ENCODE measurements around the gene CCL5.

DNA sequence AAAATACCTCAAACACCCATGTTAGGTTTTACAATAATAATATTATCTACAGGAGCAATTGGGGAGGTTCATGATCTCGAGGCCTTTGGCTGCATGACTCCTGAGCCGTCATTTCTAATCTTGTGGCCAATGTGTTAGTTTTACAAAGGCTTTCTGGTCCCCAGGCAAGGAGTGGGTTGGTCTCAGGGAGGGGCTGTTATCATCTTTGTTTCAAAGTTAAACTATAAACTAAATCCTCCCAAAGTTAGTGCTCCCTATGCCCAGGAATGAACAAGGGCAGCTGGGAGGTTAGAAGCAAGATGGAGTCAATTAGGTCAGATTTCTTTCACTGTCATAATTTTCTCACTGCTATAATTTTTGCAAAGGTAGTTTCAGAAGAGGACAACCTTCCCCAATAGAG lies 9.1 kb upstream of the CCL5 start:
- TF ChIP-seq, protein P1, sequence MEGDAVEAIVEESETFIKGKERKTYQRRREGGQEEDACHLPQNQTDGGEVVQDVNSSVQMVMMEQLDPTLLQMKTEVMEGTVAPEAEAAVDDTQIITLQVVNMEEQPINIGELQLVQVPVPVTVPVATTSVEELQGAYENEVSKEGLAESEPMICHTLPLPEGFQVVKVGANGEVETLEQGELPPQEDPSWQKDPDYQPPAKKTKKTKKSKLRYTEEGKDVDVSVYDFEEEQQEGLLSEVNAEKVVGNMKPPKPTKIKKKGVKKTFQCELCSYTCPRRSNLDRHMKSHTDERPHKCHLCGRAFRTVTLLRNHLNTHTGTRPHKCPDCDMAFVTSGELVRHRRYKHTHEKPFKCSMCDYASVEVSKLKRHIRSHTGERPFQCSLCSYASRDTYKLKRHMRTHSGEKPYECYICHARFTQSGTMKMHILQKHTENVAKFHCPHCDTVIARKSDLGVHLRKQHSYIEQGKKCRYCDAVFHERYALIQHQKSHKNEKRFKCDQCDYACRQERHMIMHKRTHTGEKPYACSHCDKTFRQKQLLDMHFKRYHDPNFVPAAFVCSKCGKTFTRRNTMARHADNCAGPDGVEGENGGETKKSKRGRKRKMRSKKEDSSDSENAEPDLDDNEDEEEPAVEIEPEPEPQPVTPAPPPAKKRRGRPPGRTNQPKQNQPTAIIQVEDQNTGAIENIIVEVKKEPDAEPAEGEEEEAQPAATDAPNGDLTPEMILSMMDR (IDR thresholded peaks at IDR 0.05; ENCODE audit: poor library complexity, severe bottlenecking): no peak
- no peak for TF ChIP-seq TAF1 (IDR thresholded peaks at IDR 0.05; ENCODE audit: low read depth)
